Right forelimb (tissue), 1 donor: Measurements from ENCODE around the gene SPATA32.

Source experiments
- DNase-seq: peaks from one replicate; pipeline ENCODE4 v3.0.0-alpha.2; 2018

The SPATA32 gene

GRCh38 chr17:45227926-45228762, 33.8 kb downstream of the SPATA32 start:
- DNase-seq, result no peak

GRCh38 chr17:45227101-45227925, 34.6 kb downstream of the SPATA32 start:
- DNase-seq, result no peak

GRCh38 chr17:45226576-45226975, 35.3 kb downstream of the SPATA32 start:
- DNase-seq, result no peak

GRCh38 chr17:45225964-45226530, 35.8 kb downstream of the SPATA32 start:
- DNase-seq, result peak; percentile 32

GRCh38 chr17:45225051-45225700, 36.7 kb downstream of the SPATA32 start:
- no peak for DNase-seq

GRCh38 chr17:45224671-45225050, 37.2 kb downstream of the SPATA32 start:
- DNase-seq, result no peak

- no peak for DNase-seq
Observed at GRCh38 chr17:45223539-45224528, 38.1 kb downstream of the SPATA32 start.

- DNase-seq, result no peak
Observed at GRCh38 chr17:45222996-45223538, 38.8 kb downstream of the SPATA32 start.

- no peak for DNase-seq
Observed at GRCh38 chr17:45222289-45222995, 39.5 kb downstream of the SPATA32 start.

- DNase-seq, result no peak
Observed at GRCh38 chr17:45222014-45222288, 39.9 kb downstream of the SPATA32 start.

- DNase-seq, result no peak
Observed at GRCh38 chr17:45221081-45222013, 40.5 kb downstream of the SPATA32 start, which contains the start of gene FMNL1. TSS of gene FMNL1 (plus strand) at chr17:45221885. CDS start at chr17:45222125, 240 bp downstream.

GRCh38 chr17:45220079-45220478, 41.8 kb downstream of the SPATA32 start:
- no peak for DNase-seq

- peak; percentile 93 for DNase-seq
Observed at GRCh38 chr17:45218895-45219661, 42.8 kb downstream of the SPATA32 start.
